ENCODE results near the gene PROSER2. TPM values are rescaled to one million over a fixed set of nuclear protein-coding genes. Genes with fewer than 3 reads are reported as not detected.

The PROSER2 gene
- total and polyA plus RNA-seq, 4 donors = 6.5 to 24.9 (median 9.9) TPM

DNA sequence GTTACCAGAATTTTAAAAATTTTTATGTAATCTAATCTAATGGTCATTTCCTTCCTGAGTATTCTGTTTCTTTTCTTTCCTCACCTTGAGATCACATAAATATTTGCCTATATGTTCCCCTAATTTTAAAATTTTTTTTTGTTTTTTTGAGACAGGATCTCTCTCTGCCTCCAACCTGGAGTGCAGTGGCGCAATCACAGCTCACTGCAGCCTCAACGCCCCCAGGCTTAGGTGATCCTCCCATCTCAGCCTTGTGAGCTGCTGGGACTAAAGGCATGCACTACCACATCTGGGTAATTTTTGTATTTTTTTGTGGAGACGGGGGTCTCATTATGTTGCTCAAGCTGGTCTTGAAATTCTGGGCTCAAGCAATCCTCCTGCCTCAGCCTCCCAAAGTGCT lies 4.1 kb upstream of the PROSER2 start:
- H3K9ac ChIP-seq (ENCODE audit: low read depth in 1 of 2, low read length in 2 of 2) = no peak overlapping the region
- H3K4me1 ChIP-seq (ENCODE audit: control insufficient read depth in 4 of 4, insufficient read depth in 4 of 4, low read length in 3 of 4) = peaks cover 0 to 3% (median 1%) of the 10 kb centered on the region in 4 donors
- DNase-seq (ENCODE audit: low spot score) = no peak
- no peaks in the 10 kb centered on the region for H3K36me3 ChIP-seq (ENCODE audit: control insufficient read depth in 4 of 4, insufficient read depth in 3 of 4, low read depth in 1 of 4, low read length in 3 of 4)
- 80% methylated on average over 3 of the region's 3 CpGs for WGBS
- H3K4me3 ChIP-seq (ENCODE audit: low read depth in 1 of 3, low read length in 3 of 3) = no peak overlapping the region
- no peaks in the 10 kb centered on the region for H3K9me3 ChIP-seq (ENCODE audit: control insufficient read depth in 4 of 4, low read length in 3 of 4)
- TF ChIP-seq, protein P1, sequence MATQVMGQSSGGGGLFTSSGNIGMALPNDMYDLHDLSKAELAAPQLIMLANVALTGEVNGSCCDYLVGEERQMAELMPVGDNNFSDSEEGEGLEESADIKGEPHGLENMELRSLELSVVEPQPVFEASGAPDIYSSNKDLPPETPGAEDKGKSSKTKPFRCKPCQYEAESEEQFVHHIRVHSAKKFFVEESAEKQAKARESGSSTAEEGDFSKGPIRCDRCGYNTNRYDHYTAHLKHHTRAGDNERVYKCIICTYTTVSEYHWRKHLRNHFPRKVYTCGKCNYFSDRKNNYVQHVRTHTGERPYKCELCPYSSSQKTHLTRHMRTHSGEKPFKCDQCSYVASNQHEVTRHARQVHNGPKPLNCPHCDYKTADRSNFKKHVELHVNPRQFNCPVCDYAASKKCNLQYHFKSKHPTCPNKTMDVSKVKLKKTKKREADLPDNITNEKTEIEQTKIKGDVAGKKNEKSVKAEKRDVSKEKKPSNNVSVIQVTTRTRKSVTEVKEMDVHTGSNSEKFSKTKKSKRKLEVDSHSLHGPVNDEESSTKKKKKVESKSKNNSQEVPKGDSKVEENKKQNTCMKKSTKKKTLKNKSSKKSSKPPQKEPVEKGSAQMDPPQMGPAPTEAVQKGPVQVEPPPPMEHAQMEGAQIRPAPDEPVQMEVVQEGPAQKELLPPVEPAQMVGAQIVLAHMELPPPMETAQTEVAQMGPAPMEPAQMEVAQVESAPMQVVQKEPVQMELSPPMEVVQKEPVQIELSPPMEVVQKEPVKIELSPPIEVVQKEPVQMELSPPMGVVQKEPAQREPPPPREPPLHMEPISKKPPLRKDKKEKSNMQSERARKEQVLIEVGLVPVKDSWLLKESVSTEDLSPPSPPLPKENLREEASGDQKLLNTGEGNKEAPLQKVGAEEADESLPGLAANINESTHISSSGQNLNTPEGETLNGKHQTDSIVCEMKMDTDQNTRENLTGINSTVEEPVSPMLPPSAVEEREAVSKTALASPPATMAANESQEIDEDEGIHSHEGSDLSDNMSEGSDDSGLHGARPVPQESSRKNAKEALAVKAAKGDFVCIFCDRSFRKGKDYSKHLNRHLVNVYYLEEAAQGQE (IDR thresholded peaks at IDR 0.05) = no peak
- TF ChIP-seq YY1 (IDR thresholded peaks at IDR 0.05) (no peak), HNF4A (conservative IDR thresholded peaks at IDR 0.05) (no peak), JUND (IDR thresholded peaks at IDR 0.05) (no peak), FOXA2 (IDR thresholded peaks at IDR 0.05) (no peak), GABPA (IDR thresholded peaks at IDR 0.05 in 1 of 2, conservative IDR thresholded peaks at IDR 0.05 in 1 of 2) (no peak), EGR1 (IDR thresholded peaks at IDR 0.05; ENCODE audit: low read depth in 2 of 2) (no peak), RAD21 (IDR thresholded peaks at IDR 0.05) (no peak), RXRA (IDR thresholded peaks at IDR 0.05) (no peak), NR2F2 (IDR thresholded peaks at IDR 0.05) (no peak), HNF4G (IDR thresholded peaks at IDR 0.05) (no peak), TAF1 (conservative IDR thresholded peaks at IDR 0.05) (no peak), FOXA1 (IDR thresholded peaks at IDR 0.05) (no peak), SP1 (IDR thresholded peaks at IDR 0.05) (no peak)
- TF ChIP-seq, protein P2, sequence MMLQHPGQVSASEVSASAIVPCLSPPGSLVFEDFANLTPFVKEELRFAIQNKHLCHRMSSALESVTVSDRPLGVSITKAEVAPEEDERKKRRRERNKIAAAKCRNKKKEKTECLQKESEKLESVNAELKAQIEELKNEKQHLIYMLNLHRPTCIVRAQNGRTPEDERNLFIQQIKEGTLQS (IDR thresholded peaks at IDR 0.05) = no peak
- TF ChIP-seq, protein P3, sequence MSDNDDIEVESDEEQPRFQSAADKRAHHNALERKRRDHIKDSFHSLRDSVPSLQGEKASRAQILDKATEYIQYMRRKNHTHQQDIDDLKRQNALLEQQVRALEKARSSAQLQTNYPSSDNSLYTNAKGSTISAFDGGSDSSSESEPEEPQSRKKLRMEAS (IDR thresholded peaks at IDR 0.05) = no peak
- TF ChIP-seq, protein P4, sequence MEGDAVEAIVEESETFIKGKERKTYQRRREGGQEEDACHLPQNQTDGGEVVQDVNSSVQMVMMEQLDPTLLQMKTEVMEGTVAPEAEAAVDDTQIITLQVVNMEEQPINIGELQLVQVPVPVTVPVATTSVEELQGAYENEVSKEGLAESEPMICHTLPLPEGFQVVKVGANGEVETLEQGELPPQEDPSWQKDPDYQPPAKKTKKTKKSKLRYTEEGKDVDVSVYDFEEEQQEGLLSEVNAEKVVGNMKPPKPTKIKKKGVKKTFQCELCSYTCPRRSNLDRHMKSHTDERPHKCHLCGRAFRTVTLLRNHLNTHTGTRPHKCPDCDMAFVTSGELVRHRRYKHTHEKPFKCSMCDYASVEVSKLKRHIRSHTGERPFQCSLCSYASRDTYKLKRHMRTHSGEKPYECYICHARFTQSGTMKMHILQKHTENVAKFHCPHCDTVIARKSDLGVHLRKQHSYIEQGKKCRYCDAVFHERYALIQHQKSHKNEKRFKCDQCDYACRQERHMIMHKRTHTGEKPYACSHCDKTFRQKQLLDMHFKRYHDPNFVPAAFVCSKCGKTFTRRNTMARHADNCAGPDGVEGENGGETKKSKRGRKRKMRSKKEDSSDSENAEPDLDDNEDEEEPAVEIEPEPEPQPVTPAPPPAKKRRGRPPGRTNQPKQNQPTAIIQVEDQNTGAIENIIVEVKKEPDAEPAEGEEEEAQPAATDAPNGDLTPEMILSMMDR (IDR thresholded peaks at IDR 0.05; ENCODE audit: low read depth, low read length, missing input control) = no peak
- TF ChIP-seq, protein P5, sequence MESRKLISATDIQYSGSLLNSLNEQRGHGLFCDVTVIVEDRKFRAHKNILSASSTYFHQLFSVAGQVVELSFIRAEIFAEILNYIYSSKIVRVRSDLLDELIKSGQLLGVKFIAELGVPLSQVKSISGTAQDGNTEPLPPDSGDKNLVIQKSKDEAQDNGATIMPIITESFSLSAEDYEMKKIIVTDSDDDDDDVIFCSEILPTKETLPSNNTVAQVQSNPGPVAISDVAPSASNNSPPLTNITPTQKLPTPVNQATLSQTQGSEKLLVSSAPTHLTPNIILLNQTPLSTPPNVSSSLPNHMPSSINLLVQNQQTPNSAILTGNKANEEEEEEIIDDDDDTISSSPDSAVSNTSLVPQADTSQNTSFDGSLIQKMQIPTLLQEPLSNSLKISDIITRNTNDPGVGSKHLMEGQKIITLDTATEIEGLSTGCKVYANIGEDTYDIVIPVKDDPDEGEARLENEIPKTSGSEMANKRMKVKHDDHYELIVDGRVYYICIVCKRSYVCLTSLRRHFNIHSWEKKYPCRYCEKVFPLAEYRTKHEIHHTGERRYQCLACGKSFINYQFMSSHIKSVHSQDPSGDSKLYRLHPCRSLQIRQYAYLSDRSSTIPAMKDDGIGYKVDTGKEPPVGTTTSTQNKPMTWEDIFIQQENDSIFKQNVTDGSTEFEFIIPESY (IDR thresholded peaks at IDR 0.05) = no peak
- H3K27ac ChIP-seq (ENCODE audit: low read depth in 1 of 2, low read length in 2 of 2) = no peak overlapping the region
- no peaks in the 10 kb centered on the region for H3K27me3 ChIP-seq (ENCODE audit: control insufficient read depth in 4 of 4, insufficient read depth in 4 of 4, low read length in 3 of 4)

All from liver (tissue), 9 donors.